LNCAP (cell line): ENCODE data around the gene CAMKK2.

Experiments used
- TF ChIP-seq, protein P1 (sequence below): fragments of 450-650 bp; IDR thresholded peaks from 2 replicates; pipeline ENCODE4 v1.5.1; 2017; ENCODE audit warnings: mild to moderate bottlenecking

CAMKK2 gene

DNA sequence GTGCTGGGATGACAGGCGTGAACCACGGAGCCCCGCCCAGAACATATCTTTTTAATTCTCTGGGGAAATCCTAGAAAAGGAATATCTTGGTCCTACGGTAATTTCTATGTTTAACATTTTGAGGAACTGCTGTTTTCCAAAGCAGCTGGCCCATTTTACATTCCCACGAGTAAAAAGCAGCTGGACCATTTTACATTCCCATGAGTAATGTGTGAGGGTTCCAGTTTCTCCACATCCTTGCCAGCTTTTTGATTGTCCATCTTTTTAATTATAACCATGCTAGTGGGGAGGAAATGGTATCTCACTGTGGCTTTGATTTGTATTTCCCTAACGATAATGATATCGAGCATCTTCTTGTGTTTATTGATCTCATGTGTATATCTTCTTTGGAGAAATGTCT lies 91.0 kb downstream of the CAMKK2 start:
- TF ChIP-seq, protein P1, sequence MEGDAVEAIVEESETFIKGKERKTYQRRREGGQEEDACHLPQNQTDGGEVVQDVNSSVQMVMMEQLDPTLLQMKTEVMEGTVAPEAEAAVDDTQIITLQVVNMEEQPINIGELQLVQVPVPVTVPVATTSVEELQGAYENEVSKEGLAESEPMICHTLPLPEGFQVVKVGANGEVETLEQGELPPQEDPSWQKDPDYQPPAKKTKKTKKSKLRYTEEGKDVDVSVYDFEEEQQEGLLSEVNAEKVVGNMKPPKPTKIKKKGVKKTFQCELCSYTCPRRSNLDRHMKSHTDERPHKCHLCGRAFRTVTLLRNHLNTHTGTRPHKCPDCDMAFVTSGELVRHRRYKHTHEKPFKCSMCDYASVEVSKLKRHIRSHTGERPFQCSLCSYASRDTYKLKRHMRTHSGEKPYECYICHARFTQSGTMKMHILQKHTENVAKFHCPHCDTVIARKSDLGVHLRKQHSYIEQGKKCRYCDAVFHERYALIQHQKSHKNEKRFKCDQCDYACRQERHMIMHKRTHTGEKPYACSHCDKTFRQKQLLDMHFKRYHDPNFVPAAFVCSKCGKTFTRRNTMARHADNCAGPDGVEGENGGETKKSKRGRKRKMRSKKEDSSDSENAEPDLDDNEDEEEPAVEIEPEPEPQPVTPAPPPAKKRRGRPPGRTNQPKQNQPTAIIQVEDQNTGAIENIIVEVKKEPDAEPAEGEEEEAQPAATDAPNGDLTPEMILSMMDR, result no peak

DNA sequence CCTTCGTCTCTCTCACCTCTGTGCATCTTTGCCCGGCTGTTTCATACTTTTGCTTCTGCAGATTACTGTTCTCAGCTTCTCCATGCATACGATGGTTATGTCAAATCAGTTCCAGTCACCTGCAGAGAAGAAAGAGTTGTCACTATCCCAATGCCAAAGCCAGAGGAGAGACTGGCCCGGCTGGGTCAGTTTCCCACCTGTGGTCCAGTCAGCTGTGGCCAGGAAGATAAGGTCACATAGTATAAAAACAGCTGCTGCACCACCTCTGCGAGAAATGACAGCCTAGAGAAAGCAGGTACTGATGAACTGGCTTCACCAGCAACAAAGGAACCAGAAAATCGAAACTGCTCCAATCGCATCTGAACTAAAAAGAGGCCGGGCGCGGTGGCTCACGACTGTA lies 93.0 kb downstream of the CAMKK2 start:
- TF ChIP-seq, protein P1, result no peak

DNA sequence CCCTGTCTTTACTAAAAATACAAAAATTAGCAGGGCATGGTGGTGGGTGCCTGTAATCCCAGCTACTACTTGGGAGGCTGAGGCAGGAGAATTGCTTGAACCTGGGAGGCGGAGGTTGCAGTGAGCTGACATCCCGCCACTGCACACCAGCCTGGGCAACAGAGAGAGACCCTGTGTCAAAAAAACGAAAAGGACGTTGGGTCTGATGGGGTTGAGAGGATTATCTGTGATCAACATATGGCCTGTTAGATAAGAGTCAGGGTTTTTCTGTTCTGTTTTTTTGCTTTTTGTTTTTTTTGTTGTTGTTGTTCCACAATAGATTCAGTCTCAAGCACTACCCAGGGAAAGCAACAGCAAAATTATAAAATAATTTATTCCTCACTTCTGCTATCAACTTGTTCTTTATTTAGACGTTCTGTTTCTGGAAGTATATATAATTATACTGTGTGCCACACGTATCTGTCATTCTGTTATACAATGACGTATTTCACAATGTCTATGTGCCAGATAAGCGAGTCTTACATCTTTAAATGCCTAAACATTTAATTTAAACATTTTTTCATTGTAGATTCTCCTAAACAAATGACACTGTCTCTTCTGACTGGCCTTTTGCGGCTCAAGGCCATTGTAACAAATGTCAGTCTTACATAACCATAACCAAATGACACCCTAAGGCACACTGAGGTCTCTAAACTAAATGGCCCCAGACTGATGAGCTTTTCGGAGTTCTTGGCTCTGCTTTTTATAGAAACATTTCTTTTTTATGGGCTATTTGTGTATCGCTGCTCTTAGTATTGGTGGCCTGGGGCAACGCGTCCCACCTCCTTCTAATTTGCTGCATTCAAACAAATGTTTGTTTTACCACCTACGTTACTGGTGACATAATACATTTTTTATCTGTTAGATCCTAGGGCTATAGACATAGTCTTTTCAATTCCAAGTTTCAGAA lies 93.8 kb downstream of the CAMKK2 start:
- TF ChIP-seq, protein P1, result no peak

DNA sequence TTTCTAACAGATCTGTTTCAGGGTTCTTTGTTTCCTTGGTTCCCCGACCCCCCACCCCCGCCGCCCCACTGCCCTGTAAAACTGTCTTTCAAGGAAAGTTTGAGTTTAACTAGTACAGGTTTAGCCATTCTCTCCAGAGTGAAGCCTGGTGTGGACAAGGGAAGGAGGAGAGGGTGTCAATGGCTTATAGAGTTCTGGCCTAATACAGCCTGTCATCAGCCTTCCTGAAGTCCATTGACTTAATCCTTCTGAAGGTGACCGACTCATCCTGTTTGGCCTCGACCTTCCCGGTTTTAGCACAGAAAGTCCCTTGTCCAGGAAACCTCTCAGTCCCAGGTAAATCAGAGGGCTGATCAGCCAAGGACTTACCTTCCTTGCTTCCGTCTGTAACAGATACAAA lies 97.6 kb downstream of the CAMKK2 start:
- TF ChIP-seq, protein P1, result no peak

DNA sequence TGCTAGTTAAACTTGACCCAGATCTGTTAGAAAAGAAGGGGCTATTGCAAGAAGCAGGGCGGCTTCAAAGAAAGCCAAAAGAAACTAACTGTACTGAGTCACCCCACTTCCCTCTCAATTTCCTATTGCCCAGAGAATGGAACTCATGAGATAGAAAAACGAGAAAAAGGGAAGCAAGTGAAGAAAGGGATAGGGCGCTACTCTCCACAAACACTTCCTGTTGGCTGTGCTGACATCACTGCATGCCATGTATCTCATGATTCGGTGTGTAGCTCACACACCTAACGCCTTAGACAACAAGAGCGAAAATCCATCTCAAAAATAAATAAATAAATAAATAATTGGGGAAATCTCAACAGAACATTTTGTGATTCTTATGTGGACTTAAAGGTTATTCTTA lies 99.6 kb downstream of the CAMKK2 start:
- TF ChIP-seq, protein P1, result no peak

DNA sequence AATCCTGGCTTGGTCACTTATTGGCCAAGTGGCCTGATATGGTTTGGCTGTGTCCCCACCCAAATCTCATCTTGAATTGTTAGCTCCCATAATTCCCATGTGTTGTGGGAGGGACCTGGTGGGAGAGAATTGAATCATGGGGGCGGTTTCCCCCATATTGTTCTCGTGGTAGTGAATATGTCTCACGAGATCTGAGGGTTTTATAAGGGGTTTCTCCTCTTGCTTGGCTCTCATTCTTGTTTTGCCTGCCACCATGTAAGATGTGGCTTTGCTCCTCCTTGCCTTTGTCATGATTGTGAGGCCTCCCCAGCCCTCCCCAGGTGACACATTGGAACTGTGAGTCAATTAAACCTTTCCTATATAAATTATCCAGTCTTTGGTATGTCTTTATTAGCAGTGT lies 105.4 kb downstream of the CAMKK2 start:
- TF ChIP-seq, protein P1, result no peak

DNA sequence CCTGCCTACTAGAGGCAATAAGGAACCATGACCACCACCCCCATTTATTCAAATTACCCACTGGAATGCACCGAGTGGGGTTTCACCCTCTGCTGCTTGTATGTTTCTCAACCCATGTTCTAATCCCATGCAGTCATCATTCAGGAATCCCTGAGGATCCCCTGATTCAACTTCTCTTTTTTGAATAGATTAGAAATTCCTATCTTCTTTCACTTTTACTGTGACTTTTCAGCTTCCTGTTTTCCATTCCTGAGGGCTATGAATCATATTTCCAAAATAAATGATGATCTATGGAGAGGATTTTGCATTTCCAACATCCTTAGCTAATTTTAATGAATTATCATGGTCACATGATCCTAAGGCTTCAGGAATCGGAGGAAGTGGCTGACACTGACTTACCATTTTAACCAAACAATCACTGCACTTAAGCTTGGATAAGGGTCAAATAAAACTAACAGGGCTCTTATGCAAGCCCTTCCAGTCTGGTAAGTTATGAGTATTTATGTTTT lies 105.9 kb downstream of the CAMKK2 start:
- TF ChIP-seq, protein P1, result no peak
